SK-N-SH treated with all-trans-retinoic acid at 6 μM for 48 hours (cell line): Measurements from ENCODE around the gene ARHGAP9.

Source experiments
- ATAC-seq: fragments of 200-7000 bp; cut with Tn5 transposase; 3 replicates; pipeline ENCODE4 v1.9.1; 2020; ENCODE audit warnings: mild to moderate bottlenecking, moderate library complexity
- ARNTL ChIP-seq: fragments of 450-650 bp; formaldehyde crosslinking; IDR thresholded peaks from 2 replicates; pipeline ENCODE4 v1.5.0; 2020; ENCODE audit warnings: low read depth, mild to moderate bottlenecking, moderate library complexity, borderline replicate concordance
- BACH2 ChIP-seq: fragments of 250-450 bp; sonication (Bioruptor Pico); IDR thresholded peaks from 2 replicates; pipeline ENCODE4 v1.9.0; 2021; ENCODE audit warnings: mild to moderate bottlenecking, borderline replicate concordance
- CSDC2 ChIP-seq: fragments of 250-450 bp; sonication (Bioruptor Pico); IDR thresholded peaks from 2 replicates; pipeline ENCODE4 v1.5.0; 2020; ENCODE audit warnings: mild to moderate bottlenecking, moderate library complexity
- ESRRG ChIP-seq: fragments of 250-450 bp; sonication (Bioruptor Pico); IDR thresholded peaks from 2 replicates; pipeline ENCODE4 v1.6.1; 2021; ENCODE audit warnings: mild to moderate bottlenecking
- OSR1 ChIP-seq: fragments of 250-450 bp; sonication (Bioruptor Pico); IDR thresholded peaks from 2 replicates; pipeline ENCODE4 v1.8.0; 2022; ENCODE audit warnings: moderate library complexity, mild to moderate bottlenecking, inconsistent platforms
- PPARA ChIP-seq: fragments of 250-450 bp; sonication (Bioruptor Pico); IDR thresholded peaks from 2 replicates; pipeline ENCODE4 v1.5.0; 2020; ENCODE audit warnings: mild to moderate bottlenecking, borderline replicate concordance
- RARB ChIP-seq: fragments of 250-450 bp; sonication (Bioruptor Pico); IDR thresholded peaks from 2 replicates; pipeline ENCODE4 v1.8.0; 2021; ENCODE audit warnings: mild to moderate bottlenecking, moderate library complexity
- SNAI2 ChIP-seq: fragments of 250-450 bp; sonication (Bioruptor Pico); IDR thresholded peaks from 2 replicates; pipeline ENCODE4 v1.5.0; 2020; ENCODE audit warnings: mild to moderate bottlenecking, moderate library complexity
- TCF4 ChIP-seq: fragments of 250-450 bp; sonication (Bioruptor Pico); IDR thresholded peaks from 2 replicates; pipeline ENCODE4 v1.8.0; 2021; ENCODE audit warnings: mild to moderate bottlenecking, moderate library complexity, borderline replicate concordance
- TOX ChIP-seq: fragments of 250-450 bp; sonication (Bioruptor Pico); IDR thresholded peaks from 2 replicates; pipeline ENCODE4 v1.8.0; 2021; ENCODE audit warnings: mild to moderate bottlenecking, moderate library complexity, borderline replicate concordance
- ZC3H10 ChIP-seq: fragments of 250-450 bp; sonication (Bioruptor Pico); IDR thresholded peaks from 2 replicates; pipeline ENCODE4 v1.5.1; 2021; ENCODE audit warnings: mild to moderate bottlenecking, moderate library complexity
- ZFP3 ChIP-seq: fragments of 250-450 bp; sonication (Bioruptor Pico); IDR thresholded peaks from 2 replicates; pipeline ENCODE4 v1.5.0; 2020; ENCODE audit warnings: mild to moderate bottlenecking, moderate library complexity
- ZFP30 ChIP-seq: fragments of 450-650 bp; formaldehyde crosslinking; IDR thresholded peaks from 2 replicates; pipeline ENCODE4 v1.5.0; 2022; ENCODE audit warnings: mild to moderate bottlenecking, moderate library complexity
- ZNF565 ChIP-seq: fragments of 450-650 bp; formaldehyde crosslinking; conservative IDR thresholded peaks from 2 replicates; pipeline ENCODE4 v1.5.0; 2020; ENCODE audit warnings: low read depth, mild to moderate bottlenecking, moderate library complexity
- ZNF70 ChIP-seq: fragments of 450-650 bp; formaldehyde crosslinking; IDR thresholded peaks from 2 replicates; pipeline ENCODE4 v1.5.0; 2020; ENCODE audit warnings: mild to moderate bottlenecking, moderate library complexity
- TF ChIP-seq, protein P1 (sequence below): fragments of 250-450 bp; sonication (Bioruptor Pico); IDR thresholded peaks from 2 replicates; pipeline ENCODE4 v1.5.1; 2021; ENCODE audit warnings: mild to moderate bottlenecking, moderate library complexity
- TF ChIP-seq, protein P2 (sequence below): fragments of 250-450 bp; sonication (Bioruptor Pico); IDR thresholded peaks from 2 replicates; pipeline ENCODE4 v1.8.0; 2020; ENCODE audit warnings: mild to moderate bottlenecking, moderate library complexity, borderline replicate concordance
- TF ChIP-seq, protein P3 (sequence below): fragments of 250-450 bp; sonication (Bioruptor Pico); IDR thresholded peaks from 2 replicates; pipeline ENCODE4 v1.5.1; 2020; ENCODE audit warnings: low read depth, mild to moderate bottlenecking, moderate library complexity
- TF ChIP-seq, protein P4 (sequence below): fragments of 250-450 bp; sonication (Bioruptor Pico); IDR thresholded peaks from 2 replicates; pipeline ENCODE4 v1.5.0; 2020; ENCODE audit warnings: mild to moderate bottlenecking, moderate library complexity

The ARHGAP9 gene

DNA sequence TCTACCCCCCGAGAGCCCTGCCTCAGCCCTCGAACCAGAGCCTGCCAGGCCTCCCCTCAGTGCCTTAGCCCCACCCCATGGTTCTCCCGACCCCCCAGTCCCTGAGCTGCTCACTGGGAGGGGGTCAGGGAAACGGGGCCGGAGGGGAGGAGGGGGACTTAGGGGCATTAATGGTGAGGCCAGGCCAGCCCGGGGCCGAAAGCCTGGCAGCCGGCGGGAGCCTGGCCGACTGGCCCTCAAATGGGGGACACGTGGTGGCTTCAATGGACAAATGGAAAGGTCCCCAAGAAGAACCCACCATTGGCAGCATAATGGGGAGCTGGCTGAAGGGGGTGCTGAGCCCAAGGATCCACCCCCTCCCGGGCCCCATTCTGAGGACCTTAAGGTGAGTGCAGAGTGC is 48.5 kb upstream of the ARHGAP9 start:
- ATAC-seq: no peak
- TF ChIP-seq RARB (CRISPR knock-in tag): no peak
- no peak for TF ChIP-seq CSDC2 (CRISPR knock-in tag)
- TF ChIP-seq, protein P1, sequence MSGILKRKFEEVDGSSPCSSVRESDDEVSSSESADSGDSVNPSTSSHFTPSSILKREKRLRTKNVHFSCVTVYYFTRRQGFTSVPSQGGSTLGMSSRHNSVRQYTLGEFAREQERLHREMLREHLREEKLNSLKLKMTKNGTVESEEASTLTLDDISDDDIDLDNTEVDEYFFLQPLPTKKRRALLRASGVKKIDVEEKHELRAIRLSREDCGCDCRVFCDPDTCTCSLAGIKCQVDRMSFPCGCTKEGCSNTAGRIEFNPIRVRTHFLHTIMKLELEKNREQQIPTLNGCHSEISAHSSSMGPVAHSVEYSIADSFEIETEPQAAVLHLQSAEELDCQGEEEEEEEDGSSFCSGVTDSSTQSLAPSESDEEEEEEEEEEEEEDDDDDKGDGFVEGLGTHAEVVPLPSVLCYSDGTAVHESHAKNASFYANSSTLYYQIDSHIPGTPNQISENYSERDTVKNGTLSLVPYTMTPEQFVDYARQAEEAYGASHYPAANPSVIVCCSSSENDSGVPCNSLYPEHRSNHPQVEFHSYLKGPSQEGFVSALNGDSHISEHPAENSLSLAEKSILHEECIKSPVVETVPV (CRISPR knock-in tag): no peak
- TF ChIP-seq, protein P2, sequence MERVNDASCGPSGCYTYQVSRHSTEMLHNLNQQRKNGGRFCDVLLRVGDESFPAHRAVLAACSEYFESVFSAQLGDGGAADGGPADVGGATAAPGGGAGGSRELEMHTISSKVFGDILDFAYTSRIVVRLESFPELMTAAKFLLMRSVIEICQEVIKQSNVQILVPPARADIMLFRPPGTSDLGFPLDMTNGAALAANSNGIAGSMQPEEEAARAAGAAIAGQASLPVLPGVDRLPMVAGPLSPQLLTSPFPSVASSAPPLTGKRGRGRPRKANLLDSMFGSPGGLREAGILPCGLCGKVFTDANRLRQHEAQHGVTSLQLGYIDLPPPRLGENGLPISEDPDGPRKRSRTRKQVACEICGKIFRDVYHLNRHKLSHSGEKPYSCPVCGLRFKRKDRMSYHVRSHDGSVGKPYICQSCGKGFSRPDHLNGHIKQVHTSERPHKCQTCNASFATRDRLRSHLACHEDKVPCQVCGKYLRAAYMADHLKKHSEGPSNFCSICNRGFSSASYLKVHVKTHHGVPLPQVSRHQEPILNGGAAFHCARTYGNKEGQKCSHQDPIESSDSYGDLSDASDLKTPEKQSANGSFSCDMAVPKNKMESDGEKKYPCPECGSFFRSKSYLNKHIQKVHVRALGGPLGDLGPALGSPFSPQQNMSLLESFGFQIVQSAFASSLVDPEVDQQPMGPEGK (CRISPR knock-in tag): no peak
- TF ChIP-seq ZFP3 (CRISPR knock-in tag): no peak
- no peak for TF ChIP-seq ZNF70
- TF ChIP-seq ZFP30 (CRISPR knock-in tag): no peak
- TF ChIP-seq ZNF565 (CRISPR knock-in tag): no peak
- TF ChIP-seq, protein P3, sequence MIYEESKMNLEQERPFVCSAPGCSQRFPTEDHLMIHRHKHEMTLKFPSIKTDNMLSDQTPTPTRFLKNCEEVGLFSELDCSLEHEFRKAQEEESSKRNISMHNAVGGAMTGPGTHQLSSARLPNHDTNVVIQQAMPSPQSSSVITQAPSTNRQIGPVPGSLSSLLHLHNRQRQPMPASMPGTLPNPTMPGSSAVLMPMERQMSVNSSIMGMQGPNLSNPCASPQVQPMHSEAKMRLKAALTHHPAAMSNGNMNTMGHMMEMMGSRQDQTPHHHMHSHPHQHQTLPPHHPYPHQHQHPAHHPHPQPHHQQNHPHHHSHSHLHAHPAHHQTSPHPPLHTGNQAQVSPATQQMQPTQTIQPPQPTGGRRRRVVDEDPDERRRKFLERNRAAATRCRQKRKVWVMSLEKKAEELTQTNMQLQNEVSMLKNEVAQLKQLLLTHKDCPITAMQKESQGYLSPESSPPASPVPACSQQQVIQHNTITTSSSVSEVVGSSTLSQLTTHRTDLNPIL (CRISPR knock-in tag): no peak
- no peak for TF ChIP-seq OSR1 (CRISPR knock-in tag)
- no peak for TF ChIP-seq ESRRG (CRISPR knock-in tag)

DNA sequence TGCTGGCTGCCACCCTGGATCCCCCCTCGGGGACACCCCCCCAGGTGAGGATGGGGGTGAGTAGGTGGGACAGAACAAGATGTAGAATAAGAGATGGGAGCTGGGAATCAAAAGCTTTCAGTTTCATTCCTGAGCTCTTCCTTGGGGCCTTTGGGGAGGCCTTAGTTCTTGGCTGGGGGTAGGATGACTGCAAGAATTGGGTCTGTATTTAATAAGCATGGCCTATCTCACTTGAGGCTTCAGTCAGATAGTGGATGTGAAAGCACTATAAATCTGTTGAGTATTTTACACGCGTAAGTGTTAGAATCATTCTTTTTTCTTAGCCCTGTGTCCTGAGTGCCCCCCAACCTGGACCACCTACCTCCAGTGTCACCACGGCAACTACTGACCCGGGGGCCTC is 47.5 kb upstream of the ARHGAP9 start:
- no peak for TF ChIP-seq ZC3H10 (CRISPR knock-in tag)
- TF ChIP-seq RARB (CRISPR knock-in tag): no peak
- TF ChIP-seq ZNF565 (CRISPR knock-in tag): no peak
- TF ChIP-seq, protein P4, sequence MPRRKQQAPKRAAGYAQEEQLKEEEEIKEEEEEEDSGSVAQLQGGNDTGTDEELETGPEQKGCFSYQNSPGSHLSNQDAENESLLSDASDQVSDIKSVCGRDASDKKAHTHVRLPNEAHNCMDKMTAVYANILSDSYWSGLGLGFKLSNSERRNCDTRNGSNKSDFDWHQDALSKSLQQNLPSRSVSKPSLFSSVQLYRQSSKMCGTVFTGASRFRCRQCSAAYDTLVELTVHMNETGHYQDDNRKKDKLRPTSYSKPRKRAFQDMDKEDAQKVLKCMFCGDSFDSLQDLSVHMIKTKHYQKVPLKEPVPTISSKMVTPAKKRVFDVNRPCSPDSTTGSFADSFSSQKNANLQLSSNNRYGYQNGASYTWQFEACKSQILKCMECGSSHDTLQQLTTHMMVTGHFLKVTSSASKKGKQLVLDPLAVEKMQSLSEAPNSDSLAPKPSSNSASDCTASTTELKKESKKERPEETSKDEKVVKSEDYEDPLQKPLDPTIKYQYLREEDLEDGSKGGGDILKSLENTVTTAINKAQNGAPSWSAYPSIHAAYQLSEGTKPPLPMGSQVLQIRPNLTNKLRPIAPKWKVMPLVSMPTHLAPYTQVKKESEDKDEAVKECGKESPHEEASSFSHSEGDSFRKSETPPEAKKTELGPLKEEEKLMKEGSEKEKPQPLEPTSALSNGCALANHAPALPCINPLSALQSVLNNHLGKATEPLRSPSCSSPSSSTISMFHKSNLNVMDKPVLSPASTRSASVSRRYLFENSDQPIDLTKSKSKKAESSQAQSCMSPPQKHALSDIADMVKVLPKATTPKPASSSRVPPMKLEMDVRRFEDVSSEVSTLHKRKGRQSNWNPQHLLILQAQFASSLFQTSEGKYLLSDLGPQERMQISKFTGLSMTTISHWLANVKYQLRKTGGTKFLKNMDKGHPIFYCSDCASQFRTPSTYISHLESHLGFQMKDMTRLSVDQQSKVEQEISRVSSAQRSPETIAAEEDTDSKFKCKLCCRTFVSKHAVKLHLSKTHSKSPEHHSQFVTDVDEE (CRISPR knock-in tag): no peak
- no peak for TF ChIP-seq BACH2 (CRISPR knock-in tag)
- TF ChIP-seq ZFP3 (CRISPR knock-in tag): no peak
- TF ChIP-seq, protein P3 (CRISPR knock-in tag): no peak
- TF ChIP-seq OSR1 (CRISPR knock-in tag): no peak
- TF ChIP-seq, protein P1 (CRISPR knock-in tag): no peak
- no peak for TF ChIP-seq TCF4 (CRISPR knock-in tag)
- TF ChIP-seq TOX: no peak
- TF ChIP-seq, protein P2 (CRISPR knock-in tag): no peak
- no peak for TF ChIP-seq PPARA (CRISPR knock-in tag)
- TF ChIP-seq SNAI2: no peak
- no peak for TF ChIP-seq ARNTL
- ATAC-seq: no peak
